GM12872 (cell line): ENCODE data around the gene ADGRL1.

Experiments
- TF ChIP-seq, protein P1 (sequence below): IDR thresholded peaks from 3 replicates; pipeline ENCODE4 v1.5.1; 2011; ENCODE audit warnings: low read depth, mild to moderate bottlenecking, low read length, moderate library complexity; ENCODE audit not compliant: insufficient read depth

ADGRL1 gene

DNA sequence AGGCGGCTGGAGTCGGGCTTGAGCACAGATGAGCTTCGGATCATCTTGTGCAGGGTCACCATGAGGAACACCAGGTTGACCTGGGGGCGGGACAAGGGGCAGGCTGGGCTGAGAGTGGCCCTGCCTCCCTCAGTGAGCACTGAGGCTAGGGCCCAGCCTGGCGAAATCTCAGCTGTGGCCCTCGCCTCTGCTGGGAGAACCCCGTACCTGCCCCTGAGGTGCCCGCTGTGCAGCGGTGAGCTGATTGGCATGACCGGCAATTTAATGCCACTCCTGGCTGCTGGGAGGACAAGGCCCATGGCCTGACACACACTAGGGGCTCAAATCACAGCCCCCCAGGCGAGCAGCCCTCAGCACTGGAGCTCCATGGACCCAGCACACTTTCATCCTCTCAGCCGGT lies 49.8 kb downstream of the ADGRL1 start:
- TF ChIP-seq, protein P1, sequence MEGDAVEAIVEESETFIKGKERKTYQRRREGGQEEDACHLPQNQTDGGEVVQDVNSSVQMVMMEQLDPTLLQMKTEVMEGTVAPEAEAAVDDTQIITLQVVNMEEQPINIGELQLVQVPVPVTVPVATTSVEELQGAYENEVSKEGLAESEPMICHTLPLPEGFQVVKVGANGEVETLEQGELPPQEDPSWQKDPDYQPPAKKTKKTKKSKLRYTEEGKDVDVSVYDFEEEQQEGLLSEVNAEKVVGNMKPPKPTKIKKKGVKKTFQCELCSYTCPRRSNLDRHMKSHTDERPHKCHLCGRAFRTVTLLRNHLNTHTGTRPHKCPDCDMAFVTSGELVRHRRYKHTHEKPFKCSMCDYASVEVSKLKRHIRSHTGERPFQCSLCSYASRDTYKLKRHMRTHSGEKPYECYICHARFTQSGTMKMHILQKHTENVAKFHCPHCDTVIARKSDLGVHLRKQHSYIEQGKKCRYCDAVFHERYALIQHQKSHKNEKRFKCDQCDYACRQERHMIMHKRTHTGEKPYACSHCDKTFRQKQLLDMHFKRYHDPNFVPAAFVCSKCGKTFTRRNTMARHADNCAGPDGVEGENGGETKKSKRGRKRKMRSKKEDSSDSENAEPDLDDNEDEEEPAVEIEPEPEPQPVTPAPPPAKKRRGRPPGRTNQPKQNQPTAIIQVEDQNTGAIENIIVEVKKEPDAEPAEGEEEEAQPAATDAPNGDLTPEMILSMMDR: no peak

DNA sequence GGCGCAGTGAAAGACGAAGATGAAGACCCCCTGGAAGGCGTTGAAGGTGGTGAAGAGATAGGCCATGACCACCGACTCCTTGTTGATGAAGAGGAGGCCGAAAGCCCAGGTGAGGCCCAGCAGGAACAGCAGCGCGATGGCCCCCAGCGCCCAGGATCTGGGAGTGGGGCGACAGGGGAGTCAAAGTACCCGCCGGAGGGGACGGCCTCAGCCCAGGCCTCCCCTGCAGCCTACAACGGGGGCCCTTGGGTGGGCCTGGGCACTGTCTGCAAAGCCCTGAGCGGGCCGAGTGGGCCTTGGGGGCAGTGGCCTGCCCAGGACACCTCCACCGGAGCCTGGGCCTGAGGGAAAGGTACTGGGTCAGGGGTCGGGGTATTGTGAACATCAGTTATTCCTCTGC lies 50.6 kb downstream of the ADGRL1 start:
- TF ChIP-seq, protein P1: no peak

DNA sequence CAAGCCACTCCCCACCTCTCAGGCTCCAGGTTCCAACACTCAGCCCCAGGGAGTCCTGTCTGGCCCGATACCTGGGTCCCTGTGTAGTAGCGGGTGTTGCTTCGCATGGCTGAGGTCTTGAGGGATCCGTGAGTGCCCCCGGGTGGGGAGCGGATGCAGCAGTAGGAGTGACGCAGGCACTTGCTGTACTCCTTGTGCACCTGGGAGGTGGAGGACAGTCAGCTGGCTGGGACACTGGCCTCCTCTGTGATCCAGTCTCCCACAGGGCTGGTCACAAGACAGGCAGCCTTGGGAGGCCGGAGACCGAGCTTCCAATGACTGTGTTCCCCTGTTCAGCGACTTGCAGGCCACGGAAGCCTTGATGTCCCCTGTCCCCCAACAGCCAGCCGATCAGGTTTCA lies 53.3 kb downstream of the ADGRL1 start:
- TF ChIP-seq, protein P1: no peak

DNA sequence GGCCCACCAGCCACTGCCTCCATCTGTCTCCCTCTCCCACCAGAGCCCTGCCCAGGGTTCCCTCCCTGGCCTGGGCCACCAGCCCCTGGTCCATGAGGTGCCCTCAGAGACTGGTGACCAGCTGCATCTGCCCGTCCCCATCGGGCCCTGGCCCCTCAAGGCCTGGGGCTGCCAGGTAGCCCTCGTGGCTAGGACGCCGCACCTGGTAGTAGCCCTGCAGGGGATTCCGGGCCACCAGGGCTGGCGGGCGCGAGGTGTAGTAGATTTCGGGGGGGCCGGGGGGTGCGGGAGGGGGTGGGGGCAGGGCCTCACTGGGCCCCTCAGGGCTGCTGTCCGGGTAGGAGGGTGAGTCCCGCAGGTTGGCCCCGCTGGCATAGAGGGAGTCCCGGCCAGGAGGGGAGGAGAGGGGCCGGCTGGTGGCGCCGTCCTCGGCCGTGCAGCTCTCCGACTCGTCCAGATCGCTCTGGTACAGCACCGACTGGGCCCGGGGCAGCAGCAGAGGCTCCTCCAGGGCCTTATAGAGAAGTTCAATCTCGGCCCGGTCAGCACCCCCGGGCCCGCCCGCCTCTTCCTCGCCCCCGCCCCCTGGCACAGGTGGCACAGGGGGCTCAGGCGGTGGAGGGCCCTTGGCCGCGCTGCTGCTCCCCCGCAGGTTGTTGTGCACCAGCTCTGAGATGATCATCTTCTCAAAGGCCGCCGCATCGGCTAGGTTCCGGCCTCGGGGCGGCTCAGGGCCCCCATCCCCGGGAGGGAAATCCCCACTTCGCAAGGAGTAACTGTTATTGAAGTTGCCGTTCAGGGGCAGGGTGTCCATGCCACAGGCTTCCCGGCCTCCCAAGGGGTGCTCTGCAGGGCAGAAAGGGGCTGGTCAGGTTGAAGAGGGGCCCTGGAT lies 55.0 kb downstream of the ADGRL1 start:
- TF ChIP-seq, protein P1: no peak

DNA sequence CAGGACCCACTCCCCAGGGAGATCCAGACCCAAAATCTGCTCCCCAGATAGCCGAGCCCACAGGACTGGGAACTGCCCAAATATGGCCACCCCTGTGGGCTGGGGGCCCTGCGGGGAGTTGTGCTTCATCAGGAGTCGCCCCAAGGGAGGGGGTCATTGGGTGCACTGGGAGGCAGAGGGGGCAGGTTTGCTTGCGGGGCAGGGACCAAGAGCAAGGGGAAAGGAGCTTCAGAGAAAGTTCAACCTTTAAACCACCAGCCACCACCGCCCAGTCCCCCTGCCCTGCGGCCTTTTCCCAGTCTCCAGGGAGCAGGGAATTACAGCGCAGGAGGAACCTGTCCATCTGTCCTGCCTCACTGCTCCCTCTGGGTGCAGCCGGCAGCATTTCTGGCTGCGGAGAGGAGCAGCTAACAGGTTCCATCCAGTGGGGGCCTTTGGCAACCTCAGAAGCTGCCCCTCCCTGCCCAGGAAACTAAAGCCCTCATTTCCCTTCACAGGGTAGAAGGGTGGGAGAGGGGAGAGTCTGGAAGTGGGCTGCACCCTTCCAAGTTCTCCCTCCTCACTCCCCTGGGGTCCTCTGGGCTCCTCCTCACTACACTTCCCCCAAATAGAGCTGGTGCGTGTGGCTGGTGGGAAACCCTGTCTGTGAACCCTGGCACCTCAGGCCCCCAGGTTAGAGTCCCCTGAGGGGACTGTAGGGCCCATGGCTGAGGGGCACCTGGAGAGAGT lies 55.8 kb downstream of the ADGRL1 start:
- TF ChIP-seq, protein P1: no peak

DNA sequence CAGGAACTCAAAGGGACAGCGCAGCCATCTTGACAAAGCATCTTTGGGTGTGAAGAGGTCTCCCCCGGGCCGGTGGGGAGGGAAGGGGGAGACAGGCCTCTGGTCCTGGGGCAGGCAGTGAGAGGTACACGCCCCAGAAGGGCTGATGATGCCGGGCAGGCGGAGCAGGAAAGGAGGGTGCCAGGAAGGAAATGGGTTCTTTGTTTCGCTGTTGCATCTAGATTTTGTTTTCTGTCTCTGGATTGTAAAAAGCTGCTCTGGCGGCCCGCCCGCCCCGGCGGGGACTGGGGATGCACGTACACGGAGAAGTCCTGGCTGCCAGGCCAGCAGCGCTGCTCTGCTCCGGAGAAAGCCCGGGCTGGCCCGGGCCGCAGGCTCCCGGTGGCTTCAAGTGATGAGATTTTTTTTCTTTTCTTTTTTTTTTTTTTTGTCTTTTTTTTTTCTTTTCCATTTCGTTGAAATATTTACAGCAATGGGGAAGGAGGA lies 56.4 kb downstream of the ADGRL1 start:
- TF ChIP-seq, protein P1: no peak

DNA sequence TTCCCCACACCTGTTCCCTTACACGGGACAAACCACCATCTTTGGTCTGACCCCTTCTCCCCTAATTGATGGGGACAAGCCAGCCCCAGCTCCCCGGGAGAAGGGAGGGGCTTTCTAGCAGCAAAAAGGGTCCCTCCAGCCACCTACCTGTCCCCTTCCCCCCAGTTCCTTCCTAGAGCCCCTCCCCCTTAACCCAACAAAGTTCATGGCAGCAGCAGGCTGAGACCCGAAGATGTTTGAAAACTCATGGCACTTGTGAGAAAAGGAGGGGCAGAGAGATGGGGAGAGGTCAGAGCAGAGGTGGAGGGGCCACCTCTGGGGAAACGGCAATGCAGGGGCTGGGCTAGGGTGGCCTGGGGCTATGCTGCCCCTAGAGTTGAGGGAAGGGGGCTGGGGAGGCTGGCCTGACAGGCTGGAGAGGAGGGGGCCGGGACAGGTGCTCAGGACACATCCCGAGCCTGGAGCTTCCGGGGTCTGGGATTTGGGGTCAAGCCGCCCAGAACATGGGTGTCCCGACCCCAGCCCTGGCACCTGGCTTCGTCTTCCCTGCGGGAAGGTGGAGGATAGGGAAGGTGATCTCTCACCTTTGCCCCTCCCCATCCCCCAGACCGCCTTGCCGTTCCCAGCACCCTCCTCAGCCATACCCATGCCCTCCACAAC lies 57.1 kb downstream of the ADGRL1 start:
- TF ChIP-seq, protein P1: no peak
